T-helper 1 cell treated with Interleukin-12 subunit alpha and Interleukin-12 subunit beta and Interleukin-4 antibody, amounts not matched to agents 30 ng/mL and 1 ng/mL, for 36 hours (primary cell): ENCODE measurements around the gene PRKCZ. TPM values are rescaled to one million over a fixed set of nuclear protein-coding genes. Genes with fewer than 3 reads are reported as not detected.

Source experiments
- intact Hi-C: fragments of 100-400 bp; cut with micrococcal nuclease; formaldehyde crosslinking; loops from one replicate; pipeline ENCODE4 v1.15.1; 2024
- total RNA-seq: library from RNA; stranded (reverse); gene quantifications from 2 replicates; pipeline ENCODE4 v1.2.3, GENCODE V29; 2022

Gene PRKCZ
- total RNA-seq, 1 donor from 2014 or later, result 2.6 TPM

GRCh38 chr1:2150801-2151200, 100.6 kb downstream of the PRKCZ start:
- intact Hi-C loops, result no loop called here

GRCh38 chr1:2151252-2151651, 101.0 kb downstream of the PRKCZ start:
- intact Hi-C loops, result no loop called here

- intact Hi-C loops, result no loop called here
Observed at GRCh38 chr1:2151911-2152310, 101.7 kb downstream of the PRKCZ start.

GRCh38 chr1:2152954-2153353, 102.7 kb downstream of the PRKCZ start:
- intact Hi-C loops, result no loop called here

- intact Hi-C loops, result no loop called here
Observed at GRCh38 chr1:2154022-2154421, 103.8 kb downstream of the PRKCZ start.

GRCh38 chr1:2155147-2155598, 105.0 kb downstream of the PRKCZ start:
- intact Hi-C loops, result no loop called here

- intact Hi-C loops, result no loop called here
Observed at GRCh38 chr1:2155788-2156187, 105.6 kb downstream of the PRKCZ start.

GRCh38 chr1:2156866-2157265, 106.7 kb downstream of the PRKCZ start:
- intact Hi-C loops, result no loop called here

- intact Hi-C loops, result no loop called here
Observed at GRCh38 chr1:2157856-2158255, 107.6 kb downstream of the PRKCZ start.

GRCh38 chr1:2158272-2158671, 108.1 kb downstream of the PRKCZ start:
- intact Hi-C loops, result no loop called here

- intact Hi-C loops, result no loop called here
Observed at GRCh38 chr1:2159124-2159523, 108.9 kb downstream of the PRKCZ start.

- intact Hi-C loops, result no loop called here
Observed at GRCh38 chr1:2160451-2161300, 110.5 kb downstream of the PRKCZ start.

- intact Hi-C loops, result no loop called here
Observed at GRCh38 chr1:2163205-2163604, 113.0 kb downstream of the PRKCZ start.

GRCh38 chr1:2165646-2166045, 115.4 kb downstream of the PRKCZ start:
- intact Hi-C loops, result no loop called here

- intact Hi-C loops, result no loop called here
Observed at GRCh38 chr1:2166254-2166653, 116.0 kb downstream of the PRKCZ start.

GRCh38 chr1:2166695-2167094, 116.5 kb downstream of the PRKCZ start:
- intact Hi-C loops, result no loop called here

- intact Hi-C loops, result no loop called here
Observed at GRCh38 chr1:2168090-2168489, 117.9 kb downstream of the PRKCZ start.

GRCh38 chr1:2168535-2168934, 118.3 kb downstream of the PRKCZ start:
- intact Hi-C loops, result no loop called here

GRCh38 chr1:2169200-2169836, 119.1 kb downstream of the PRKCZ start:
- intact Hi-C loops, result no loop called here

GRCh38 chr1:2170211-2170610, 120.0 kb downstream of the PRKCZ start:
- intact Hi-C loops, result loop anchor here (10.0 kb wide), 1 partner anchor 75 kb away; no protein-coding TSS in a partner anchor

GRCh38 chr1:2172012-2172411, 121.8 kb downstream of the PRKCZ start:
- intact Hi-C loops, result loop anchor here (10.0 kb wide), 1 partner anchor 77 kb away; no protein-coding TSS in a partner anchor

GRCh38 chr1:2172551-2173146, 122.4 kb downstream of the PRKCZ start:
- intact Hi-C loops, result loop anchor here (10.0 kb wide), 1 partner anchor 78 kb away; no protein-coding TSS in a partner anchor
